SK-N-SH treated with all-trans-retinoic acid at 6 μM for 48 hours (cell line): ENCODE measurements around the gene C20orf204.

Experiments
- ATAC-seq: fragments of 200-7000 bp; cut with Tn5 transposase; 3 replicates; pipeline ENCODE4 v1.9.1; 2020; ENCODE audit warnings: mild to moderate bottlenecking, moderate library complexity
- ARNTL ChIP-seq: fragments of 450-650 bp; formaldehyde crosslinking; IDR thresholded peaks from 2 replicates; pipeline ENCODE4 v1.5.0; 2020; ENCODE audit warnings: low read depth, mild to moderate bottlenecking, moderate library complexity, borderline replicate concordance
- BACH2 ChIP-seq: fragments of 250-450 bp; sonication (Bioruptor Pico); IDR thresholded peaks from 2 replicates; pipeline ENCODE4 v1.9.0; 2021; ENCODE audit warnings: mild to moderate bottlenecking, borderline replicate concordance
- CREB5 ChIP-seq: fragments of 250-450 bp; sonication (Bioruptor Pico); IDR thresholded peaks from 2 replicates; pipeline ENCODE4 v1.5.1; 2020; ENCODE audit warnings: low read depth, mild to moderate bottlenecking, moderate library complexity
- CSDC2 ChIP-seq: fragments of 250-450 bp; sonication (Bioruptor Pico); IDR thresholded peaks from 2 replicates; pipeline ENCODE4 v1.5.0; 2020; ENCODE audit warnings: mild to moderate bottlenecking, moderate library complexity
- ESRRG ChIP-seq: fragments of 250-450 bp; sonication (Bioruptor Pico); IDR thresholded peaks from 2 replicates; pipeline ENCODE4 v1.6.1; 2021; ENCODE audit warnings: mild to moderate bottlenecking
- GLIS3 ChIP-seq: fragments of 250-450 bp; sonication (Bioruptor Pico); IDR thresholded peaks from 2 replicates; pipeline ENCODE4 v1.5.0; 2020; ENCODE audit warnings: mild to moderate bottlenecking, moderate library complexity
- ISL1 ChIP-seq: fragments of 250-450 bp; sonication (Bioruptor Pico); IDR thresholded peaks from 2 replicates; pipeline ENCODE4 v2.1.2; 2022; ENCODE audit warnings: mild to moderate bottlenecking, moderate library complexity
- OSR1 ChIP-seq: fragments of 250-450 bp; sonication (Bioruptor Pico); IDR thresholded peaks from 2 replicates; pipeline ENCODE4 v1.8.0; 2022; ENCODE audit warnings: moderate library complexity, mild to moderate bottlenecking, inconsistent platforms
- PATZ1 ChIP-seq: fragments of 250-450 bp; sonication (Bioruptor Pico); IDR thresholded peaks from 2 replicates; pipeline ENCODE4 v1.8.0; 2020; ENCODE audit warnings: mild to moderate bottlenecking, moderate library complexity, borderline replicate concordance
- POU6F1 ChIP-seq: fragments of 250-450 bp; sonication (Bioruptor Pico); IDR thresholded peaks from 2 replicates; pipeline ENCODE4 v1.8.0; 2021; ENCODE audit warnings: low read depth, mild to moderate bottlenecking, moderate library complexity, borderline replicate concordance
- PPARA ChIP-seq: fragments of 250-450 bp; sonication (Bioruptor Pico); IDR thresholded peaks from 2 replicates; pipeline ENCODE4 v1.5.0; 2020; ENCODE audit warnings: mild to moderate bottlenecking, borderline replicate concordance
- RARB ChIP-seq: fragments of 250-450 bp; sonication (Bioruptor Pico); IDR thresholded peaks from 2 replicates; pipeline ENCODE4 v1.8.0; 2021; ENCODE audit warnings: mild to moderate bottlenecking, moderate library complexity
- SNAI2 ChIP-seq: fragments of 250-450 bp; sonication (Bioruptor Pico); IDR thresholded peaks from 2 replicates; pipeline ENCODE4 v1.5.0; 2020; ENCODE audit warnings: mild to moderate bottlenecking, moderate library complexity
- TCF4 ChIP-seq: fragments of 250-450 bp; sonication (Bioruptor Pico); IDR thresholded peaks from 2 replicates; pipeline ENCODE4 v1.8.0; 2021; ENCODE audit warnings: mild to moderate bottlenecking, moderate library complexity, borderline replicate concordance
- TOX ChIP-seq: fragments of 250-450 bp; sonication (Bioruptor Pico); IDR thresholded peaks from 2 replicates; pipeline ENCODE4 v1.8.0; 2021; ENCODE audit warnings: mild to moderate bottlenecking, moderate library complexity, borderline replicate concordance
- TSHZ2 ChIP-seq: fragments of 250-450 bp; sonication (Bioruptor Pico); IDR thresholded peaks from 2 replicates; pipeline ENCODE4 v1.5.0; 2020; ENCODE audit warnings: mild to moderate bottlenecking, moderate library complexity
- ZC3H10 ChIP-seq: fragments of 250-450 bp; sonication (Bioruptor Pico); IDR thresholded peaks from 2 replicates; pipeline ENCODE4 v1.5.1; 2021; ENCODE audit warnings: mild to moderate bottlenecking, moderate library complexity
- ZFP3 ChIP-seq: fragments of 250-450 bp; sonication (Bioruptor Pico); IDR thresholded peaks from 2 replicates; pipeline ENCODE4 v1.5.0; 2020; ENCODE audit warnings: mild to moderate bottlenecking, moderate library complexity
- ZFP30 ChIP-seq: fragments of 450-650 bp; formaldehyde crosslinking; IDR thresholded peaks from 2 replicates; pipeline ENCODE4 v1.5.0; 2022; ENCODE audit warnings: mild to moderate bottlenecking, moderate library complexity
- ZNF565 ChIP-seq: fragments of 450-650 bp; formaldehyde crosslinking; conservative IDR thresholded peaks from 2 replicates; pipeline ENCODE4 v1.5.0; 2020; ENCODE audit warnings: low read depth, mild to moderate bottlenecking, moderate library complexity
- ZNF70 ChIP-seq: fragments of 450-650 bp; formaldehyde crosslinking; IDR thresholded peaks from 2 replicates; pipeline ENCODE4 v1.5.0; 2020; ENCODE audit warnings: mild to moderate bottlenecking, moderate library complexity
- ZNF8 ChIP-seq: fragments of 450-650 bp; formaldehyde crosslinking; IDR thresholded peaks from 2 replicates; pipeline ENCODE4 v1.5.0; 2020; ENCODE audit warnings: mild to moderate bottlenecking, moderate library complexity

The C20orf204 gene

GRCh38 chr20:64077541-64077875 is 41.5 kb downstream of the C20orf204 start:
- no peak for ATAC-seq
- TF ChIP-seq ZFP3 (CRISPR knock-in tag), result no peak
- no peak for TF ChIP-seq ESRRG (CRISPR knock-in tag)
- TF ChIP-seq SNAI2 (CRISPR knock-in tag), result no peak
- TF ChIP-seq TOX, result no peak
- TF ChIP-seq PATZ1, result no peak
- no peak for TF ChIP-seq TCF4
- TF ChIP-seq ZNF70 (CRISPR knock-in tag), result no peak
- no peak for TF ChIP-seq ARNTL
- no peak for TF ChIP-seq GLIS3 (CRISPR knock-in tag)
- no peak for TF ChIP-seq ISL1
- no peak for TF ChIP-seq CSDC2 (CRISPR knock-in tag)
- no peak for TF ChIP-seq PPARA (CRISPR knock-in tag)
- TF ChIP-seq OSR1 (CRISPR knock-in tag), result no peak
- no peak for TF ChIP-seq ZC3H10 (CRISPR knock-in tag)
- TF ChIP-seq ZFP30, result no peak

GRCh38 chr20:64077876-64078551 is 42.0 kb downstream of the C20orf204 start:
- ATAC-seq, result no peak
- TF ChIP-seq ZFP3 (CRISPR knock-in tag) (no peak), ISL1 (no peak), ZFP30 (no peak), TSHZ2 (CRISPR knock-in tag) (no peak), ZNF565 (CRISPR knock-in tag) (no peak), CREB5 (no peak), BACH2 (CRISPR knock-in tag) (no peak), PATZ1 (no peak), TOX (no peak)

GRCh38 chr20:64078934-64079272 is 42.9 kb downstream of the C20orf204 start:
- no peak for TF ChIP-seq ZNF8 (CRISPR knock-in tag)
- TF ChIP-seq ZNF70 (CRISPR knock-in tag), result no peak
- no peak for ATAC-seq

GRCh38 chr20:64079273-64080012 is 43.5 kb downstream of the C20orf204 start, which contains the start of gene RGS19:
TSS of gene RGS19 (minus strand) at chr20:64079518. CDS start at chr20:64076886, 2,632 bp downstream.
- TF ChIP-seq POU6F1 (CRISPR knock-in tag) (no peak), RARB (no peak), GLIS3 (CRISPR knock-in tag) (no peak), BACH2 (CRISPR knock-in tag) (no peak), ZFP30 (no peak), ARNTL (no peak), ISL1 (no peak), TOX (no peak), ZNF565 (CRISPR knock-in tag) (no peak), ZFP3 (CRISPR knock-in tag) (no peak), TSHZ2 (CRISPR knock-in tag) (no peak), CSDC2 (CRISPR knock-in tag) (no peak), OSR1 (CRISPR knock-in tag) (no peak), PPARA (CRISPR knock-in tag) (no peak), SNAI2 (CRISPR knock-in tag) (no peak), ZNF8 (CRISPR knock-in tag) (no peak)
- peak; percentile 54 for ATAC-seq
